GM12878 (cell line): ENCODE results near the gene AP1G2. TPM values are rescaled to one million over a fixed set of nuclear protein-coding genes. Genes with fewer than 3 reads are reported as not detected.

Experiments used
- HCFC1 ChIP-seq: fragments of 150-350 bp; IDR thresholded peaks from 2 replicates; pipeline ENCODE4 v1.6.1; 2014; ENCODE audit warnings: low read length
- HDAC6 ChIP-seq: fragments of 200-600 bp; sonication (generic); IDR thresholded peaks from one replicate; pipeline ENCODE4 v1.8.0; 2017; ENCODE audit warnings: antibody characterized with exemption; ENCODE audit not compliant: unreplicated experiment
- IKZF2 ChIP-seq, 2 experiments: fragments of 450-650 bp; IDR thresholded peaks; 2 replicates each; pipeline ENCODE4 v1.6.1; 2017; ENCODE audit warnings: mild to moderate bottlenecking in 2 of 2, moderate library complexity in 2 of 2
- NR2C1 ChIP-seq: fragments of 450-650 bp; IDR thresholded peaks from 2 replicates; pipeline ENCODE4 v1.6.1; 2017; ENCODE audit warnings: antibody characterized with exemption, mild to moderate bottlenecking, moderate library complexity
- RBBP5 ChIP-seq: fragments of 200-600 bp; sonication (generic); conservative IDR thresholded peaks from 2 replicates; pipeline ENCODE4 v1.6.1; 2016
- SMC3 ChIP-seq: IDR thresholded peaks from 2 replicates; pipeline ENCODE4 v1.6.1; 2011; ENCODE audit warnings: low read length, improper control_type of control experiment, borderline replicate concordance
- ZNF687 ChIP-seq: fragments of 450-650 bp; IDR thresholded peaks from 2 replicates; pipeline ENCODE4 v1.6.1; 2017; ENCODE audit warnings: mild to moderate bottlenecking, moderate library complexity
- polyA plus RNA-seq, 11 experiments: library from polyadenylated mRNA; depleted of rRNA in 4 of 11; unstranded in 6 of 11; stranded (reverse) in 5 of 11; fragments of >200 nt; fragmentation: Nextera tagmentation in 4 of 11; fragmentation: Illumina TruSeq in 1 of 11; extraction: Ambion mirVana in 4 of 11; extraction: Trizol in 1 of 11; gene quantifications; 1 replicate in 1 of 11; 2 replicates in 10 of 11; pipeline versions ENCODE4 v1.2.1 to v1.2.3, GENCODE V29; 2011 to 2016; ENCODE audit warnings: inconsistent platforms in 2 of 11, missing spikeins in 2 of 11, low read depth in 1 of 11
- total RNA-seq, 4 experiments: library from RNA; depleted of rRNA in 3 of 4; stranded (reverse); fragments of >200 nt in 3 of 4; fragmentation: Illumina TruSeq in 1 of 4; extraction: Trizol in 1 of 4; gene quantifications; 2 replicates each; pipeline versions ENCODE4 v1.2.1 to v1.2.3, GENCODE V29; 2013 to 2021

Gene AP1G2
- total and polyA plus RNA-seq, 10 of the 15 experiments (the other 5 are each of a cell fraction or from before 2014, with no cell fraction given) = 41.5 to 146 (median 103) TPM

- TF ChIP-seq RBBP5 (no peak), HCFC1 (no peak), NR2C1 (no peak), ZNF687 (no peak), SMC3 (no peak), HDAC6 (no peak), IKZF2 (IDR thresholded peaks at IDR 0.05) (no peak)
- TF ChIP-seq, all 136 proteins: peak for 0
Observed at GRCh38 chr14:23513818-23514643, 53.6 kb downstream of the AP1G2 start (continued).
